ENCODE results near the gene NACC2. TPM values are rescaled to one million over a fixed set of nuclear protein-coding genes. Genes with fewer than 3 reads are reported as not detected.

Gene NACC2
- total and polyA plus RNA-seq, 2 of the 8 experiments (the other 6 are each of a cell fraction or from before 2014, with no cell fraction given) = 8.3 to 14.0 TPM

- TF ChIP-seq, protein P1, sequence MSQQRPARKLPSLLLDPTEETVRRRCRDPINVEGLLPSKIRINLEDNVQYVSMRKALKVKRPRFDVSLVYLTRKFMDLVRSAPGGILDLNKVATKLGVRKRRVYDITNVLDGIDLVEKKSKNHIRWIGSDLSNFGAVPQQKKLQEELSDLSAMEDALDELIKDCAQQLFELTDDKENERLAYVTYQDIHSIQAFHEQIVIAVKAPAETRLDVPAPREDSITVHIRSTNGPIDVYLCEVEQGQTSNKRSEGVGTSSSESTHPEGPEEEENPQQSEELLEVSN (IDR thresholded peaks at IDR 0.05) = no peak
- no peak for TF ChIP-seq EZH2 (IDR thresholded peaks at IDR 0.05; ENCODE audit: low read depth, low read length, severe bottlenecking)
- TF ChIP-seq EGR1 (IDR thresholded peaks at IDR 0.05; ENCODE audit: borderline replicate concordance, low read depth, low read length) = no peak
- no peak for TF ChIP-seq POU5F1 (IDR thresholded peaks at IDR 0.05; ENCODE audit: low read depth, low read length)
- no peak for TF ChIP-seq PHF8 (conservative IDR thresholded peaks at IDR 0.05; ENCODE audit: low read depth, low read length)
- TF ChIP-seq, protein P2, sequence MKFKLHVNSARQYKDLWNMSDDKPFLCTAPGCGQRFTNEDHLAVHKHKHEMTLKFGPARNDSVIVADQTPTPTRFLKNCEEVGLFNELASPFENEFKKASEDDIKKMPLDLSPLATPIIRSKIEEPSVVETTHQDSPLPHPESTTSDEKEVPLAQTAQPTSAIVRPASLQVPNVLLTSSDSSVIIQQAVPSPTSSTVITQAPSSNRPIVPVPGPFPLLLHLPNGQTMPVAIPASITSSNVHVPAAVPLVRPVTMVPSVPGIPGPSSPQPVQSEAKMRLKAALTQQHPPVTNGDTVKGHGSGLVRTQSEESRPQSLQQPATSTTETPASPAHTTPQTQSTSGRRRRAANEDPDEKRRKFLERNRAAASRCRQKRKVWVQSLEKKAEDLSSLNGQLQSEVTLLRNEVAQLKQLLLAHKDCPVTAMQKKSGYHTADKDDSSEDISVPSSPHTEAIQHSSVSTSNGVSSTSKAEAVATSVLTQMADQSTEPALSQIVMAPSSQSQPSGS (IDR thresholded peaks at IDR 0.05; ENCODE audit: low read length) = peak; percentile 77; the same call in 1 of the 2 replicates
- TF ChIP-seq USF2 (IDR thresholded peaks at IDR 0.05; ENCODE audit: low read length) = no peak
- no peak for TF ChIP-seq KDM1A (IDR thresholded peaks at IDR 0.05; ENCODE audit: borderline replicate concordance, low read length)
- TF ChIP-seq SIN3A (conservative IDR thresholded peaks at IDR 0.05 in 1 of 2, IDR thresholded peaks at IDR 0.05 in 1 of 2; ENCODE audit: low read depth in 1 of 2, low read length in 2 of 2) = peak; percentile 100
These were observed 123.2 kb downstream of the NACC2 start (continued) for GRCh38 chr9:135971892-135972291.
